Measurements from ENCODE around the gene SEPTIN5.
"Not testable (repeated sequence)": the region's sequence is repeated elsewhere in the genome, so short reads cannot be mapped to it uniquely, and the experiment has no call there.

The SEPTIN5 gene

DNA sequence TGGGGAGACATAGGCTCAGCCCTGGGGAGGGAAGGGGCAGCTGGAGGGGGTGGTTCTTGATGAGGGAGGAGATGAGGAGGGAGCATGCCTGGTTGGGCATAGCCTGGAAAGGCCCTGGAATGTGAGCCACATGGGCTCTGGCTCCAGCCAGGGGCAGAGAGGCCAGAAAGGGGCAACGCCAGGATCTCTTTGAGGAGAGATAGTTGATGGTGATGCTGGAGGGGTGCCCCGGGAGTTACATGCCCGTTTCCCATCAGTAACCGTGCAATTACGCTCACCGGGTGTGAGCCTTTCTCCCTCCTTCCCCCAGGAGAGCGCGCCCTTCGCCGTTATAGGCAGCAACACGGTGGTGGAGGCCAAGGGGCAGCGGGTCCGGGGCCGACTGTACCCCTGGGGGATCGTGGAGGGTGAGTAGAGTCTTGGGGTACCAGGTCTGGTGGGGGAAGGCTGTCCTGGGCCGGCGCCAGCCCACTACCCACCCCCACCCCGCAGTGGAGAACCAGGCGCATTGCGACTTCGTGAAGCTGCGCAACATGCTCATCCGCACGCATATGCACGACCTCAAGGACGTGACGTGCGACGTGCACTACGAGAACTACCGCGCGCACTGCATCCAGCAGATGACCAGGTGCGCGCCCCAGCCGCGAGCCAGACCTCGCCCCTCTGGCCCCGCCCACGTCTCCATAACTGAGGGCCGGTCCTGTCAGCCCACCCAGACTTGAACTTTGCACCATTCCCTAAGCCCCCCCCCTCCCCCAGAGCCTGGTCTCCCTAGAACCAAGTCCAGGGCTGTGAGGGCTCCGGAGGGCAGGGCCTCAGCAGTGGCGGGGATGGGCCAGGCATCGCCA, 7.3 kb downstream of the SEPTIN5 start:
- DNase-seq, result no peak

DNA sequence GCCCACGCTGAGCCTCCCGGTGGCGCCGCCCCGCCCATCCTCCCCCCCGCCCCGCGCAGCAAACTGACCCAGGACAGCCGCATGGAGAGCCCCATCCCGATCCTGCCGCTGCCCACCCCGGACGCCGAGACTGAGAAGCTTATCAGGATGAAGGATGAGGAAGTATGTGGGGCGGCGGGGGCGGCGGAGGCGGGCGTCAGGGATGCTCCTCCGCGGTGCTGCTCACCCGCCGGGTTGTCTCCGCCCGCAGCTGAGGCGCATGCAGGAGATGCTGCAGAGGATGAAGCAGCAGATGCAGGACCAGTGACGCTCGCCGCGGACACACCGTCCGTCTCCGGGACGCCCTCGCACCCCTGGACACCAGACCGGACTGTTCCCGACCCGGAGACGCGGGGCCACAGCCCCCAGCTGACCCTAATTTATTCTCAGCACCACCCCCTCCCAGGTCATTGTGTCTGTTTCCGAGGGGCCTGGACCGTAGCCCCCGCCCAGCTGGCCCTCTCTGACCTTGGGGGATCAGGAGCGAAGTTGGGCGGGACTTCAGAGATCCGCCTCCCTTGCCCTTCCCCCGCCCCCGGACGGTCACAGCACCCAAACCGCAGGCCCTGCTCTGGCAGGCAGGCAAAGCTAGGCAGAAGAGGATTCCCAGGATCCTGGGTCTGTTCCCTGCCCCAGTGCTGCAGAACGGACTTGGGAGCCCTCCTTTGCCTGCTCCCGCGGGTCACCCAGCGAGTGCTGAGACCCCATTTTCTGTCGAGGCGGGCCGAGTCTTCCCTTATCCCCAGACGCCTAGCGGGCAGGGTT, 8.1 kb downstream of the SEPTIN5 start:
- no peak for DNase-seq

DNA sequence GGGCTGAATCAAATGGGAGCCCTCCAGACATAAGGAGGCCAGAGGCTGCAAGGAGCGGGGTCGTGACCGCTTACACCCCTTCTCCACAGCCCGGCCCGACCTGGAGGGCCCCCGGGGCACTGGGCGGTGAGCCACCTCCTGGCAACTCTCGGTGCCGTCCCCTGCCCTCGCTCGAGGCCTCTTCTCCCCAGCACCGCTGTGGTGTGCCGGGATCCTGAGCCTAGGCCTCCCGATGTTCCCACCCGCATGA, 8.6 kb downstream of the SEPTIN5 start:
- no peak for DNase-seq

GRCh38 chr22:19723232-19723982, 9.1 kb downstream of the SEPTIN5 start, which contains the start of gene GP1BB:
Gene GP1BB, plus strand, starts transcription at chr22:19723539. Its CDS starts 31 bp downstream, at chr22:19723570.
- DNase-seq, result no peak

GRCh38 chr22:19723983-19724827, 9.9 kb downstream of the SEPTIN5 start:
- no peak for DNase-seq

DNA sequence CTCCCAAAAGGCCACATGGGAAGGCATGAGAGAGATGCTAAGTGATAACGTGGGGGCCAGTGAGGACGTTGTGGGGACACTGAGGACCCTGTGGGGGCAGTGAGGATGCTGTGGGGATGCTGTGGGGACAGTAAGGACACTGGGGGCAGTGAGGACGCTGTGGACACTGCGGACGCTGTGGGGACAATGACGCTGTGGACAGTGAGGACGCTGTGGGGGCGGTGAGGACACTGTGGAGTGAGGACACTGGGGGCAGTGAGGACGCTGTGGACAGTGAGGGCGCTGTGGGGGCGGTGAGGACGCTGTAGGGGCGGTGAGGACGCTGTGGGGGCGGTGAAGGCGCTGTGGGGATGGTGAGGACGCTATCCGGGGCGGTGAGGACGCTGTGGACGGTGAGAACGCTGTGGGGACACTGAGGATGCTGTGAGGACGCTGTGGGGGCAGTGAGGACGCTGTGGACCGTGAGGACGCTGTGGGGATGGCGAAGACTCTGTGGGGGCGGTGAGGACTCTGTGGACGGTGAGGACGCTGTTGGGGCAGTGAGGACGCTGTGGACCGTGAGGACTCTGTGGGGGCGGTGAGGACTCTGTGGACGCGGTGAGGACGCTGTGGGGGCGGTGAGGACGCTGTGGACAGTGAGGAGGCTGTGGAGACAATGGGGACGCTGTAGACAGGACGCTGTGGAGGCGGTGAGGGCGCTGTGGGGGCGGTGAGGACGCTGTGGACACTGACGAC, 10.8 kb downstream of the SEPTIN5 start:
- no peak for DNase-seq

DNA sequence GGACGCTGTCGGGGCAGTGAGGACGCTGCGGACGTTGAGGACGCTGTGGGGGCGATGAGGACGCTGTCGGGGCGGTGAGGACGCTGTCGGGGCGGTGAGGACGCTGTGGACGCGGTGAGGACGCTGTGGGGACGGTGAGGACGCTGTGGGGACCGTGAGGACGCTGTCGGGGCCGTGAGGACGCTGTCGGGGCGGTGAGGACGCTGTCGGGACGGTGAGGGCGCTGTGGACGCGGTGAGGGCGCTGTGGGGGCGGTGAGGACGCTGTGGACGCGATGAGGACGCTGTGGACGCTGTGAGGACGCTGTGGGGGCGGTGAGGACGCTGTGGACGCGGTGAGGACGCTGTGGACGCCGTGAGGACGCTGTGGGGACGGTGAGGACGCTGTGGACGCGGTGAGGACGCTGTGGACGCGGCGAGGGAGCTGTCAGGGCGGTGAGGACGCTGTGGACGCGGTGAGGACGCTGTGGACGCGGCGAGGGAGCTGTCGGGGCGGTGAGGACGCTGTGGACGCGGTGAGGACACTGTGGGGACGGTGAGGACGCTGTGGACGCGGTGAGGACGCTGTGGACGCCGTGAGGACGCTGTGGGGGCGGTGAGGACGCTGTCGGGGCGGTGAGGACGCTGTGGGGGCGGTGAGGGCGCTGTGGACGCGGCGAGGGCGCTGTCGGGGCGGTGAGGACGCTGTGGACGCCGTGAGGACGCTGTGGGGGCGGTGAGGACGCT, 11.9 kb downstream of the SEPTIN5 start:
- not testable (repeated sequence) for DNase-seq

- no peak for DNase-seq
Observed at GRCh38 chr22:19727310-19728150, 13.2 kb downstream of the SEPTIN5 start.

DNA sequence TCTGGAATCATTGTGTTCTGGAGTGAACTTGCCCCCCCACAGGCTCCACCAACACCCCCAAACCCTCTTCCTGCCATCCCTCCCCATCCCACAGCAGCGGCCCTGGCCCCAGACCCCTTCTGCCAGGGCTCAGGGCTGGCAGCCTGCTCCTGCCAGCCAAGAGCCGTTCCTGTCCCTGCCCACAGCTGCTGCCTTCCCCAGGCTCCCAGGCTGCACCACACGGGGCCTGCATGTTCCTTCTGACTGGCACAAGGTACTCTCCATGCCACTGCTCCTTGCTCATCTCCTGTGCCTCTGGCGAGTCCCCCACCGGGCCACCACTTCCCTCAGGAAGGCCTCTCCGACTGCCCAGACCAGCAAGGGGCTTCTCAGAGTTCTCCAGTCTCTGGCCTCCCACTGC, 14.0 kb downstream of the SEPTIN5 start:
- no peak for DNase-seq

DNA sequence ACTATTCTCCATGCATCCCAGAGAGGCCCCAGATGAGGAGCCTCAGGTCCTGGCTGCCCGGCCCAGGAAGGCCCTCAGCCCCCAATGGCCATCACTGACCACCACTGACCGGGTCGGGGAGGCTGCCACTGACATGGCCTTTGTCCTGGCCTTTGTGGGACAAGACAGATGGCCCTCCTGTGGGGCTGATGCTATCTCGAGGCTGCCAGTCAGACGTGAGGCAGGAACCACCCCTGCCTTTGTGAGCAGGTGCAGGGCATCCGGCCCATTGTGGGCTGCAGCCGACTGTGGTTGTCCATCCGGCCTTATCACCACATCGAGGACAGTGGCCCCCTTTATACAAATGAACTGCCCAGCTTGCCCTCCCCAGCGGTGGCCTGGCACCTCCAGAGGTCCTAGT, 14.5 kb downstream of the SEPTIN5 start:
- no peak for DNase-seq

GRCh38 chr22:19729507-19729906, 15.2 kb downstream of the SEPTIN5 start:
- DNase-seq, result no peak

- DNase-seq, result no peak
Observed at GRCh38 chr22:19730198-19730597, 15.9 kb downstream of the SEPTIN5 start.

- DNase-seq, result peak; percentile 64
Observed at GRCh38 chr22:19730655-19731360, 16.5 kb downstream of the SEPTIN5 start.

DNA sequence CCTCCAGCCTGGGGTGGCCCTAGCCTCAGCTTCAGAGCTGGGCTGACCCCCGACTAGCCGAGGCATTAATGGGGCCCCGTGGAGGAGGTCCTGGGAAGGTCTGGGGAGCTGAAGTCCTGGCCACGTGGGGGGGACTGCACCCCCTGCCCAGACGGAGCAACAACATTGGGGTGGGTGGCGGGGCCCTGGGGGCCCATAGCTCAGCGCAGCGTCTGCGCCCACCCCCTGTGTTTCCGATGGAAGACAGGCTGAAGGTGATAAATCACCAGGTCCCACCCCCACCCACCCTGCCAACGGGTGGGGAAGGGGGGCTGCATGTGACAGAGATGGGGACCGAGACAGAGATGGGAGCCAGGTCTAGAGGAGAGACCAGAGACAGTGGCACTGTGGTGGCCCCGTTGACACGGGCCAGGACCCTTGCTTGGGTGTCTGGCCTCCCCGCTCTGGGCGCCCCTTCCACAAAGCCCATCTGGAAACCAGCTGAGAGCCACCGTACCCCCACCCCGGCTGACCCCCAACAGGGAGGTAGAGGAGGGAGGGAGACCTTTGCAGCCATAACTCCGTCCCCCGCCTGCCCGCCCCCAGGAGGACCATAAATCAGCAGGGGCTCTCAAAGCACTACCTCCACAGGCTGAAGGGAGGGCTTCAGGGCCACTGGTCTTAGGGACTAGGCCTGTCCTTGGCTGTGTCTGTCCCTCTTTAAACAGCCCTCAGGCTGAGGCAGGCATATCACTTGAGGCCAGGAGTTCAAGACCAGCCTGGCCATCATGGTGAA, 17.2 kb downstream of the SEPTIN5 start:
- DNase-seq, result no peak

- DNase-seq, result no peak
Observed at GRCh38 chr22:19732403-19733113, 18.3 kb downstream of the SEPTIN5 start.

DNA sequence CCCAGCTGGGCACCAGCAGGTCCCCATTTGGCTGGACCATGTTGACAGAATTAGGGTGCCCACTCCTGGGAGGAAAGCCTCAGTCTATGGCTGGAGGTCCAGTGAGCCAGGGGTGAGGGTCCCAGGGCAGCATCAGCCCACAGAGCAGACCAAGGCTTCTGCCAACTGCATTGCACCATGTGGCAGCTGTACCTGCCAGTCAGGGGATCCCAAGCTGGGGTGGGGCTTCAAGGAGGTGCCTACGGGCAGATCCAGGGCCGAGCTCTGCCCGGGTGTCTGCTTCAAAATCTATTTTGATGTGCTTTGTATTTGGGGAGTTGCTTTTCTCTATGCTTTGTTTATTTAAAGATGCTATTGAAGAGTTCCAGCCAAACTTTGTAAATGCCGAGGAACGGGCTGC, 19.5 kb downstream of the SEPTIN5 start:
- DNase-seq, result no peak

- no peak for DNase-seq
Observed at GRCh38 chr22:19734163-19734562, 19.9 kb downstream of the SEPTIN5 start.

DNA sequence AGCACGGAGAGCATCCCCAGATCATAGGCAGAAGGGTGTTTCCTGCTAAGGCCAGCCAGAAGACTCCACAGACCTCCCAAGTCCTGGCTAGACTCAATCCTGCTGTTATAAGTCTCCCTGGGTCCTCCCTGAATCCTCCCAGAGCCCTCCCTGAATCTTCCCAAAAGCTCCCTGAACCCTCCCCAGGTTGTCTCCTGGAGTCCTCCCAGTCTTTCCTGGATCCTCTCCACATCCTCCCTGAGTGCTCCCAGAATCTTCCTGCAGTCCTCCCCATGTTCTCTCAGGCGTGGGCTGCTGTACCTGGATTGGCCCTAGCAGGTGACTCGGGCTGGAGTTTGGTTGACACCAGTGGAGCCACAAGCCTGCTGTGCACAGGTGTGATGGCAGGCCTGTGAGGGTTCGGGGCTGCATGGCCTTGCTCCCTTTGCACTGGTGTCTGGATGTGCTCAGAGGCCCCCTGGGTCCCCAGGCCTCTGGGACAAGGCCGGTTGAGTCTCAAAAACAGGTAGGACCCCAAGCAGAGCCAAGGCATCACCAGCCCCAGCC, 20.6 kb downstream of the SEPTIN5 start:
- DNase-seq, result no peak
